GM18517 (cell line): ENCODE data around the gene POU2F1.
"Not testable (repeated sequence)": the region's sequence is repeated elsewhere in the genome, so short reads cannot be mapped to it uniquely, and the experiment has no call there.

Experiments used
- ATAC-seq: cut with Tn5 transposase; IDR thresholded peaks from one replicate; pipeline ENCODE4 v1.9.1; 2021; ENCODE audit warnings: mild to moderate bottlenecking, moderate library complexity; ENCODE audit not compliant: unreplicated experiment

The POU2F1 gene

DNA sequence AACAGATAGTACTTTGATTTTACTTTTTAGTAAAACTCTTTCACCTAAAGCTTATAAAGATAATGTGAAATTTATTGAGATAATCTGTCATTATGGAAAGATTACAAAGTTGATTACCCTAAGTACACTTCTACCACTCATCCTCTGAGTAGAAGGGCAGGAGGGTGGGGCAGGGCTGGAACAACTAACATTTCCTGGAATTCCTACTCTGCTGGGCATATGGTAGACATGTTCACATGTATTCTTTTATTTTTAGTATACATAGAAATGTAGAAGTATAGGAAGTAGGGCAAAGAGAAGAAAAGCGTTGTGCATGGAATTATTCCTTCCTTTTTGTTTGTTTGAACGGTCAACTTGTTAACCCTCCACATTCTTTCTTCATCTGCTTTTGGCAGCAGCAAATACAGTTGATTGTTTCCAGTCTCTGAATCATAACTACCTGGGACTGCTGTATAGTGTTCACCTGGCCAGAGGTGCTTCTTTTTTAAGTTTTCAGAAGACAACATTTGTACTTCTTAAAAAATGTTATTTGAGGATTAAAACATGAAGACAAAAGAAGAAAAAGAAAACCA, 85.1 kb downstream of the POU2F1 start:
- ATAC-seq: no peak

DNA sequence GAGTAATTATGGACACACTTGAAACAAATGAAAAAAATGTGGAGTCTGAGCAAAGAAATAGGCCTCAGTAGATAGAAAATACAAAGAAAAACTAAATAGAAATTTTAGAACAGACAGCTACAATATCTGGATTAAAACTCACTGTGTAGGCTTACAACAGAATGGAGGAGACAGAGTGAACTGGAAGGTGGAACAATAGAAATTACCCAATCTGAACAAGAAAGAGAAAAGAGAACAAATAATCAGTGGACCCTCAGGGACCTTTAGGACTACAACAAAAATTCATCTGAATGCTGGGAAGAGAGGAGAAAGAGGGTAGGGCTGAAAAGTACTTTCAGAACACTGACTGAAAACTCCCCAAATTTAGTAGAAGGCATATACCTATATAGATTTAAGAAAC, 90.0 kb downstream of the POU2F1 start:
- no peak for ATAC-seq

DNA sequence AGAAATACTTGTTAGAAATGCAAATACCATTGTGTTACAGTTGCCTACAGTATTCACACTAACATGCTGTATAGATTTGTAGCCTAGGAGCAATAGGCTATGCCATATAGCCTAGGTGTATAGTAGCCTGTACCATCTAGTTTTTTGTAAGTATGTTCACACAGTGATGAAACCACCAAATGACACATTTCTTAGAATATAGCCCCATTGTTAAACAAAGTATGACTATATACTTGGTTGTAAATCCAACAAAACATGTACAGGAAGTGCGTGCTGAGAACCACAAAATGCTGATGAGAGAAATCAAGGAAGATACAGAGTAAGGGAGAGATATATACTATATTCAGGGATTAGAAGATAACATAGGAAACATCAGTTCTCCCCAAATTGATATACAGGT, 92.2 kb downstream of the POU2F1 start:
- no peak for ATAC-seq

DNA sequence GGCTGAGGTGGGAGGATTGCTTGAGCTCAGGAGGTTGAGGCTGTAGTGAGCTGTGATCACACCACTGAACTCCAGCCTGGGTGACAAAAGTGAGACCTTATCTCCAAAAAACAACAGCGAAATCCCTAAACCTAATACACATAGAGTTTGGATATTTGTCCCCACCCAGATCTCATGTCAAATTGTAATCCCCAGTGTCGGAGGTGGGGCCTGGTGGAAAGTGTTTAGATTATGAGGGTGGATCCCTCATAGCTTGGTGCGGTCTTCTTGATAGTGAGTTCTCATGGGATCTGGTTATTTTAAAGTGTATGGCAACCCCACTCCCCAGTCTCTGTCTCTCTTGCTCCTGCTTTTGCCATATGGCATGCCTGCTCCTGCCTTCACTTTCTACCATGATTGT, 94.0 kb downstream of the POU2F1 start:
- no peak for ATAC-seq

DNA sequence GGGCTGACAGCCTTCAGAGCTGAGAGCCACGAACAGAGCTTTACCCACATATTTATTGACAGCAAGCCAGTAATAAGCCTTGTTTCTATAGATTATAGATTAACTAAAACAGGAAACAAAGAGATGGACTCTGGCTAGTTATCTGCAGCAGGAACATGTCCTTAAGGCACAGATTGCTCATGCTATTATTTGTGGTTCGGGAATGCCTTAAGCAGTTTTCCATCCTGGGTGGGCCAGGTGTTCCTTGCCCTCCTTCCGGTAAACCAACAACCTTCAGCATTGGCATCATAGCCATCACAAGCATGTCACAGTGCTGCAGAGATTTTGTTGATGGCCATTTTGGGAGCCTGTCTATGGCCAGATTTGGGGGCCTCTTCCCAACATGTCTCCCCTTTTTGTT, 96.8 kb downstream of the POU2F1 start:
- no peak for ATAC-seq

DNA sequence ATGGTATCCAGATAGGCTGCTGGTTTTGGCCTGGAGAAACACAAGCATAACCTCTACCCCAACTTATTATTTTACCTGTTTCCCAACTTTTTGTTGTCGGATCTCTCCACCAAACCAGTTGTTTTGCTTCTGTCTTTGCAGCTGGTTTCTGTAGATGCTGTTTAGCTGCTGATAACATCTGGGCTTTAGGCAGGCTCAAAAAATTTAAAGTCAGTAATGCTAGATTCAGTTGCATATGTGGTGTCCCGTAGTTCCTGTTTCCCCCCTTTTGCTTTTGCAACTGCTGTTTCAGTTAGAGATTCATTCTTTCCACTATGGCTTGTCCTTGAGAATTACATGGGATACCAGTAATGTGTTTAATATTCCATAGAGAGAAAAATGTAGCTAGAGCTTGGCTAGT, 98.5 kb downstream of the POU2F1 start:
- ATAC-seq: not testable (repeated sequence)

DNA sequence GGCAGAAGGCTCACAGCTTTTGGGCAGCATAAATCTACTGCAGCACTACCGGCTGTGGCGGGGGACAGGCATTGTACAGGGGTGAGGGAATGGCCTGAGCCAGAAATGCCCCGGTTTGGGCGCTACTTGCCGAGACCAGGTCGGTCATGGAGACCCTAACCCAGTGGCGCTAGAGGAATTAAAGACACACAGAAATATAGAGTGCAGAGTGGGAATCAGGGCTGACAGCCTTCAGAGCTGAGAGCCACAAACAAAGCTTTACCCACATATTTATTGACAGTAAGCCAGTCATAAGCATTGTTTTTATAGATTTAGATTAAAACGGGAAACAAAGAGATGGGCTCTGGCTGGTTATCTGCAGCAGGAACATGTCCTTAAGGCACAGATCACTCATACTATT, 101.8 kb downstream of the POU2F1 start:
- no peak for ATAC-seq

DNA sequence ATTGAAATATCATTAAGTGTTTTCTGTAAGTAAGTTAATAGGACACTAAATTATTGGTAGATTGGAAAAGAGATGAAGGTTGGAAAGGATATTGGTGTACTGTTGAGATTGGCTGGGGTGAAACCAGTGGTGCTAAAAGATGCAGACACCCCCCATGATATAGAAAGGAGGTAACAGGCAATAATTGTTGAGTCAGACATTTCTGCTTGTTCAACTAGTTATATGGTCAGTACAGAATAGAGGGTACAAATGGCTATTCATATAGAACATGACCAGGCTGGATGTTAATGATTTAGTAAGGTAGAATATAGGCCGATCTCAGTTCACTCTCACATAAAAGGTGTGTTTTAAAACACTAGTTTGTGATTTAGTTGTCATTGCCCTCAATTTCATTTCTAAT, 104.5 kb downstream of the POU2F1 start:
- ATAC-seq: no peak

DNA sequence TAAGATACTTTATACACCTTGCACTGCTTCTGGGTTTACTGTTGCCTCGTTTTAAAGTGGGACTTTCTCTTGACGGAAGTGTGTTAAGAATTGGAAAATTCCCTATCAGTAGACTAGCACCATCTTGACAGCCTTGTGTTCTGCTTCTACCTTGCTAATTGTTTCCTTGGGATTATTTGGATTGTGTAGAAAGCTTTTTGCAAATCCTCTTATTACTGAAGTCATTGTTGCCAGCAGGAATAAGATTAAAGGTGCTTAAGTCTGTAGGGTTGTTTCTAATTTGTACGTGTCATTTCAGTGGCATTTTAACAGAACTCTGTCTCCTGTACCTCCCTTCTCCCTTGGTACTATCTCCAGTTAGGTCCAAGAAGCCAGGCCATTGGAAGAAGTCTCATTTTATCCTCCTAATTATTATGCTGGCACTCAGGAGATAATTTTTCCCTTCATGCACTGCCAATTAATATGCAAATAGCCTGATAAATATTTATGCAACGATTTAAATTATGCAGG, 107.7 kb downstream of the POU2F1 start:
- ATAC-seq: no peak

DNA sequence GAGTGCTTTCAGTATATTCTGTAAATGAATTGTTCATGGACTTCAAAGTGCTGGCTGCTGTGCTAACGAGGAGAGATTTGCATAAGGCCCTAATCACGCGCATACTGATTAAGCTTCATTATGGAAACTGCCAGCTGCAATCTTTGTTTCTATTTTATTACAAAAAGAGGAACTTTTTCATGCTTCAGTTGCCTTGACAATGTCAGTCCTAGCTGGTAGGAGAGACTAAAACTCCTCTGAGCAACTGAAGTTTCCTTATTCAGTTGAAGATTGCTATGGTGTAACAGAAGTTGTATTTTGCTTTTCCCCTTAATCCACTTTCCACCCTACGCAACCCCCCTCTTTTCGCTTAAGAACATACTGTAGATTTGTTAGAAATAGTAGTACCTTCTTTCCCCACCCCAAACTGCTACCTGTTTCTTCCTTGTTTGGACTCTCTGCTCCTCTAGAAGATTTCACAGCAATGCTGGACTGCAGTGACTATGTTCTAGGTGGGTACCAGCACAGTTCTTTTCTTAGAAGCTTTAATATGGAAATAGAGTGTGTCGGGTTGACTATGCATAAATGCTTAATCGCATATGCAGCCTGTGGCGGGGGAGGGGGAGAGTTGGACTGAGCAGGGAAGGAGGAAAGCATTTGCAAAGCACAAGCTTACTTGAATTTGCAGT, 108.3 kb downstream of the POU2F1 start:
- peak; percentile 69 for ATAC-seq

DNA sequence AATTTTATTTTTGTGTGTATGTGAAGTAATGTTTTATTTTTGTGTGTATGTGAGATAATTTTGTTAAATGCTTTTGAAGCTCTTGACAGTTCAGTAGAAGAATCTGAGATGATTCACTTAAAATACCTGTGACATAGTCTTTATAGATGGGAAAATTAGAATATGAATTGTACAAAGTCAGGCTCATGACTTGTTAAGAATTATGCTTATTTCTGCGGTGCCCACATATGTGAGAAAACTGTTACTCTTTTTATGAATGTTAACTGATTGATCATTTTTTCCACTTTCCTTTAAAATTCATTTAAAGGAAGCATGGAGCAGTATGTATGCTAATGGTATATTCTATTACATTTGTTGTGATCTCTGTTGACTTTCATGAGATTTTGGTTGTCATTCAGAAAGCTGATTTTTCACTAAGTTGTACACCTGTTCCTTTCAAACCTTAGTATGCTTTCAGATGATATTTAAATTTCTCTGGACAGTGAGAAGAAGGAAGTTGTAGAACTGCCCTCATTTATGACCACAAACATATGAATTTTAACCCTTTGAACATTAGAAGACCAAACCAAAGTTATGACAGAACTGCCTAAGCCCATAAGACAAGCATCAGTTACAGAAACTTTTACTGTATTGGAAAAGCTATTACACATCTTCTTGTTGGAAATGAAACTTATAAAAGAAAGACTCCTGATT, 110.1 kb downstream of the POU2F1 start:
- ATAC-seq: peak; percentile 47

DNA sequence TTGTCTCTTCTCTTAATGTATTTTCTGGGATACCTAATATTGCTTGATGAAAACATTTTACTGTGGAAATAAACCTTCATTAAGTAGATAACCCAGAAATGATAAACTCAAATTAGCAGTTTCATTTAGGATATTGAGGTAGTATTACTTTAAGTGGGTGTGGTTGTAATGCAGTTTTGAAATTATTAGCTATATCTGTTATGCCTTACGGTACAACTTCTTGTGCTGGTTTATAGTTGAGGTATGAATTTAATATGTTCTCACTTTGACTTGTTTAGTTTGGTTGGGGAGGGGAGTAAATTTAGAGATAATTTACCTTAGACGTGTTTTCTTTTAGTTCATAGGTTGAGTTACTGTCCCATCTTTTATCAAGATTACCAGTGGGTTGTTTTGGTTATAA, 111.0 kb downstream of the POU2F1 start:
- ATAC-seq: no peak

DNA sequence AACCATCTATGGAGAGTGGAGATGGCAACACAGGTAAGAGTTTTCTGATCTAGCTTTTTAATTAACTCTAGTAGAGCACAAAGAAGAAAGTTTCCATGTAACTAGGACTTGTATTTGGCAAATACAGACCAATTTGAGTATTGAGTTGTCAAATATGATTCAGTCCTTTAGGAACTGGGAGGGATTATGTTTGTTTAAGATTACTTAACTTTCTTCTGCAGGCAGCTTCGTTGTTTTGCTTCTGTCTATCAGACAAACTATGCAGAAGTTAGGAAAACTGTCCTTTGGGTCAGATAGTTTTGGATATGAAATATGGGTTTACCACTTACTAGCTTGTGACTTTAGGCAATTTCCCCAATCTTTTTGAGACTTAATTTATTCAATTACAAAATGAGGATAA, 111.8 kb downstream of the POU2F1 start:
- no peak for ATAC-seq

DNA sequence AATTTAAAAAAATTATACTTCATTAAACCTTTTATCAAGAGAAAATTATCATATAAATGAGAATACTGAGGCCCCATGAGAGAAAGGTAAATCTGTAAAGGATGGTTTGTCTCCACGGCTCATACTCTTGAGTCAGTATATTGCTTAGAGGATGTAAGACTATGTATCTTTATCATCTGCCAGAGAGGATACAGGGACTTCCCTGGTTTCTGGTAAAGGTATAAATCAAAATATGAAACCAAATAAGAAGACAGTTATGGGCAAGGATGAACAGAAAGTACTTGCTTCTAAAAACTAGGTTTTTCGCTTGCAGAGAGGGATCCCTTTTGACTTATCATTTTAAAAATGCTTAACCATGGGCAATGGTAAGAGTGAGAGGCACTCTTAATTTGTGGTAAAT, 112.4 kb downstream of the POU2F1 start:
- no peak for ATAC-seq

DNA sequence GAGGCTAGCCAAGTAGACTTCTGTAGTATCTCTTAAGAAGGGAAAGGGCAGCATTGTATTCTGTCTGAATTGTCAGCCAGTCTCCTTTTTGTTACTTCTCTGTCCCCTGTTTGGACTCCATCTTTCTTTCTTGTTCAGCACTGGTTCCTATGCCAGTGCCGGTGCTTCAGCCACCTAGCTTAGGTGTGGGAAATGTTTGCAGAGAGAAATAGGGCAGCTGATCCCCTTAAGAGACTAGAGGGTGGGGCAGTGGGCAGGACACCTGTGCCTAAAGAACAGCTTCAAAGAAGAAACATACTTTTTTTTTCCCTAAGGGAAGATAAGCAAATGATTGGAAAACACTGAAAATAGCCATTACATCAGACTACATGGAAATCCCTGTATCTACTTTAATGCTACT, 113.0 kb downstream of the POU2F1 start:
- no peak for ATAC-seq

DNA sequence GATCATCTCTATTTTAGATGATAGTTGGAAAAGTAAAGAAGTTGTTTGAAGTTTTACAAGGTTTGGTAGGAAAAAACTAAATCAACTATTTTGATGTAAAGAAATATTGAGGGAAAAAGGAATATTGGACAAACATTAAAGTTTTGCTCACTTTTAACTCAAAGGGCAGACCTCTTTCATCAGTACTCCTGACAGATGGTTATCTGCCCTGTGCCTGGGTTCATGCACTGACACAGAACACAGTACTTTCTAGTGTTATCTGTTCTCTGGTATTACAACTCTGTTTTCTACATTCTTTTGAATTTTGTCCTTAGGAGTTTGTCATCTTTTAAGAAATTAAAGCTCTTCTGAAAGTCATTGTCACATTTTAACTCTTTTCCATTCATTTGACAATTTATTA, 118.7 kb downstream of the POU2F1 start:
- ATAC-seq: no peak

DNA sequence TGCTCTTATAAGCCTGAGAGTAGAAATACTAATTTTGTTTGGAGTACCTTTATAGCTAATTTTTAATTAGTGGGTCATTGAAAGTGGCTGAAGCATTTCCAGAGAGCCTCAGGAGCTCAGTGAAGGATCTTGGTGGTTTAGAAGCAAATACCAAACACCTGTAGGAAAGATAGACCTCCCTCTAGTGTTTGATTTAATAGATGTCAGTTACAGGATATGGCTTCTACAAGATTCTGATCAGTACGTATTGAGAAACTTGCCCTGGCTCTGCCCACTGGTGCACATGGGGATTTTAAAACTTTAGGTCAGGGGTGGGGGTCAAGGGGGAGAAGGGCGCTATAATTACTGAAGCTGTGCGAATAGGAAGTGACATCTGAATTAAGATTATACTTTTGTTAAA, 122.2 kb downstream of the POU2F1 start:
- peak; percentile 63 for ATAC-seq

DNA sequence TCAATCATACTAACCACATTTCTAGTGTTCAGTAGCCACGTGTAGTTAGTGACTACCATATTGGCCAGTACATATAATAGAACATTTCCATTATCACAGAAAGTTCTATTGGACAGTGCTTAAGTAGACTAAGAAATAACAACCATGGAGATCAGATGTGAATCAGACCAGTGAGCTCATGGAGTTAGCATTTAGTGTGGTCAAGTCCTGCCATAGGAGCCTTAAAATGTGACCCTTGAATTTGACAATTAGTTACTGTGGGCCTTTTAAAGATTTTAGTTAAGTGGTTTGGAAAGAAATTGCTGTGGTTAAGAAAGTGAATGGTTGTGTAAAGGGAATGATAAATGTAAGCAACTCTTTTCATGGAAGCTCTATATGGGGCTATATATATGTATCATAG, 123.4 kb downstream of the POU2F1 start:
- no peak for ATAC-seq

DNA sequence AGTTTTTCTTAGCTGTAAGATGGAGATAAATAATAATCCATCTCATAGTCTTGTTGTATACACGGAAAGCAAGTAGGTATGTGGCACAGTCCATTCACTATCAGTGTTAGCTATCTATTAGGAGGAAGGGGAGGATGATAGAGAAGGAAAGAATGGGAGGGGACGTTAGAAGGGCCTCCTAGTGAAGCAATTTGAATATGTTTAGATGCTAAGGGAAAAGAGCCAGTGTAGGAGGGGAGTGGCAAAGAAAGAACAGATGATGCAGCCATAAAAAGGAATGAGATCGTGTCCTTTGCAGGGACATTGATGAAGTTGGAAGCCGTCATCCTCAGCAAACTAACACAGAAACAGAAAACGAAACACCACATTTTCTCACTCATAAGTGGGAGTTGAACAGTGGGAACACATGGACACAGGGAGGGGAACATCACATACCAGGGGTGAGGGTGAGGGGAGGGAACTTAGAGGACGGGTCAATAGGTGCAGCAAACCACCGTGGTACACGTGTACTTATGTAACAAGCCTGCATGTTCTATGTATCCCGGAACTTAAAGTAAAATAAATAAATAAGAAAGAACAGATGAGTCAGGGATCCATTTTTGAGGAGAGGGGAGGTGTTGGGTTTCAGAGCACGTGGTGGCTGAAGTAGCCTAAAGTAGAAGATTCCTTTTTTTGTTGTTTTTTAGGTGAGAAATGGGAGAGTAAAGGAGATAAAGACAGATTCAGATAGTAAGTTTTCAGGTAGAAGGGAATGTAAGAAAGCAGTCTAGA, 124.1 kb downstream of the POU2F1 start:
- no peak for ATAC-seq

DNA sequence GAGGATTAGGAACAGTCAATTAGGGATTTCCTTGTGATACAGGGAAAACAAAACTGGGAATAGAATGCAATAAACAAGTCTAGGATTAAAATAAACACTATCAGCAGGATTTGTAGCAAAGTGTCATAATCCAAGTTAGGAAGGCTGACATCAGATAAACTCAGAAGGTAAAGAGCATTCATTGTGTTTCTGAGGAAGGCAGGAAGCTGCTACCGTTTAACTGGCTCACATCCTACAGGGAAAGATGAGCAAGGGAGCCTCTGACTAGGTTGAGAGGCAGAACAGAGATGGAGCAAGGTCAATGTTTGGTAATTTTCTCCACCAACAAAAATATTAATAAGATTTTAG, 124.7 kb downstream of the POU2F1 start:
- no peak for ATAC-seq

DNA sequence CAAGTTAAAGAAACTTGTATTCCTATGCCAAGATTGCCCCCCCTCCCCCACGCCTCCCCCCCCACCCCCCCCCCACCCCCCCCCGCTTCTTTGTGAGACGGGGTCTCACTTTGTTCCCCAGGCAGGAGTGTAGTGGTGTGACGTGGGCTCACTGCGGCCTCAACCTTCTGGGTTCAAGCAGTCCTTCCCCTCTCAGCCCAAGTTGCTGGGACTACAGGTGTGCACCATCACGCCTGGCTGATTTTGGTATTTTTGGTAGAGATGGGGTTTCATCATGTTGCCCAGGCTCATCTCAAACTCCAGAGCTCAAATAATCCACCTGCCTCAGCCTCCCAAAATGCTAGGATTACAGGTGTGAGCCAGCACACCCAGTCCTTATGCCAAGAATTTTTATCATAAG, 136.6 kb downstream of the POU2F1 start:
- no peak for ATAC-seq

DNA sequence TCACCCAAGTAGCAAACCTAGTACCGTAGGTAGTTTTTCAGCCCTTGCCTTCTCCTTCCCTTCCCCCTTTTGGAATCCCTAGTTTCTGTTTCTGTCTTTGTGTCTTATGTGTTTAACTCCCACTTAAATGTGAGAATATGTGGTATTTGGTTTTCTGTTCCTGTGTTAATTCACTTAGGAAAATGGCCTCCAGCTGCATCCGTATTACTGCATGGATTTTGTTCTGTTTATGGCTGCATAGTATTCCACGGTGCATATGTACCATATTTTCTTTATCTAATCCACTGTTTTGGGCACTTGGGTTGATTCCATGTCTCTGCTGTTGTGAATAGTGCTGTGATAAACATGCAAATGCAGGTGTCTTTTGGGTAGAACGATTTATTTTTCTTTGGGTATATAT, 138.6 kb downstream of the POU2F1 start:
- no peak for ATAC-seq
